ENCODE results near the gene FBLN1.
"Not testable (repeated sequence)": the region's sequence is repeated elsewhere in the genome, so short reads cannot be mapped to it uniquely, and the experiment has no call there.

- not testable (repeated sequence) for TF ChIP-seq CTCF (IDR thresholded peaks at IDR 0.05); TCF7 (CRISPR knock-in tag; IDR thresholded peaks at IDR 0.05; ENCODE audit: low read depth); AFF4 (CRISPR knock-in tag; IDR thresholded peaks at IDR 0.05; ENCODE audit: borderline replicate concordance); IRF2 (CRISPR knock-in tag; IDR thresholded peaks at IDR 0.05; ENCODE audit: borderline replicate concordance, low read depth); ATF3 (CRISPR knock-in tag; conservative IDR thresholded peaks at IDR 0.05); JUN (CRISPR knock-in tag; IDR thresholded peaks at IDR 0.05); USF1 (CRISPR knock-in tag; IDR thresholded peaks at IDR 0.05); ATF6 (CRISPR knock-in tag; IDR thresholded peaks at IDR 0.05); GABPB1 (CRISPR knock-in tag; IDR thresholded peaks at IDR 0.05); RELA (CRISPR knock-in tag; IDR thresholded peaks at IDR 0.05; ENCODE audit: borderline replicate concordance); ZNF317 (CRISPR knock-in tag; IDR thresholded peaks at IDR 0.05; ENCODE audit: borderline replicate concordance, low read depth)
These were observed 57.4 kb downstream of the FBLN1 start for GRCh38 chr22:45560092-45560491.
